Vagina (tissue), 2 donors: Measurements from ENCODE around the gene REM2.
"Not testable (repeated sequence)": the region's sequence is repeated elsewhere in the genome, so short reads cannot be mapped to it uniquely, and the experiment has no call there.

Experiments used
- CTCF ChIP-seq, 3 experiments: fragments of 450-650 bp in 2 of 3; fragments of 200-600 bp in 1 of 3; sonication (generic) in 1 of 3; IDR thresholded peaks; one replicate each; pipeline ENCODE4 v1.5.1; 2017 to 2019; ENCODE audit warnings: antibody characterized with exemption in 3 of 3, mild to moderate bottlenecking in 2 of 3, moderate library complexity in 2 of 3
- POLR2A ChIP-seq, 2 donors: fragments of 450-650 bp; IDR thresholded peaks; one replicate each; pipeline ENCODE4 v1.6.1; 2017; ENCODE audit warnings: antibody characterized with exemption in 2 of 2, mild to moderate bottlenecking in 2 of 2, moderate library complexity in 2 of 2
- POLR2AphosphoS5 ChIP-seq, 2 donors: sonication (generic); formaldehyde crosslinking; IDR thresholded peaks; one replicate each; pipeline ENCODE4 v1.9.0; 2017; ENCODE audit warnings: antibody characterized with exemption in 2 of 2, mild to moderate bottlenecking in 2 of 2, low read depth in 1 of 2; ENCODE audit not compliant: insufficient read depth in 1 of 2

GRCh38 chr14:22860377-22860776 lies 22.6 kb upstream of the REM2 start:
- TF ChIP-seq CTCF (IDR thresholded peaks at IDR 0.05); POLR2A (IDR thresholded peaks at IDR 0.05); POLR2AphosphoS5 (IDR thresholded peaks at IDR 0.05; ENCODE audit: insufficient read depth in 1 of 2, low read depth in 1 of 2): not testable (repeated sequence)
